Lower leg skin (tissue), 4 donors: Measurements from ENCODE around the gene CCL22. TPM values are rescaled to one million over a fixed set of nuclear protein-coding genes. Genes with fewer than 3 reads are reported as not detected.
"Not testable (repeated sequence)": the region's sequence is repeated elsewhere in the genome, so short reads cannot be mapped to it uniquely, and the experiment has no call there.

Source experiments
- DNase-seq, 2 donors: peaks; one replicate each; pipeline ENCODE4 v3.0.0-alpha.2; 2019; ENCODE audit warnings: low spot score in 2 of 2
- H3K4me3 ChIP-seq: fragments of 200-600 bp; sonication (generic); 2 replicates; pipeline ENCODE4 v1.5.1; 2017; ENCODE audit warnings: mild to moderate bottlenecking, low read depth; ENCODE audit not compliant: poor library complexity, severe bottlenecking
- CTCF ChIP-seq, 3 donors: fragments of 450-650 bp; IDR thresholded peaks; one replicate each; pipeline ENCODE4 v1.5.1; 2016; ENCODE audit warnings: antibody characterized with exemption in 3 of 3, mild to moderate bottlenecking in 3 of 3, moderate library complexity in 2 of 3
- POLR2A ChIP-seq, 2 donors: fragments of 450-650 bp; IDR thresholded peaks; one replicate each; pipeline ENCODE4 v1.6.1; 2016 to 2017; ENCODE audit warnings: antibody characterized with exemption in 2 of 2, mild to moderate bottlenecking in 1 of 2, moderate library complexity in 1 of 2
- WGBS, 2 donors: methylation state at CpG; one replicate each; pipeline ENCODE4 v1.1.5; 2018; 5-methylcytosine and 5-hydroxymethylcytosine counted together
- intact Hi-C: fragments of 100-400 bp; cut with DNase I; formaldehyde crosslinking; loops from one replicate; pipeline ENCODE4 v1.15.0; 2023; ENCODE audit warnings: low total_unique reads
- total RNA-seq, 4 donors: library from RNA; depleted of rRNA; stranded (reverse); fragments of >200 nt; gene quantifications; one replicate each; pipeline ENCODE4 v1.1.0, GENCODE V29; 2016

Gene CCL22
- total RNA-seq, 4 donors from 2014 or later = 0.99 to 10.1 (median 2.0) TPM

GRCh38 chr16:57343221-57343620 lies 15.4 kb upstream of the CCL22 start:
- H3K4me3 ChIP-seq = no peak overlapping the region
- intact Hi-C loops = no loop called here
- DNase-seq = peak in 1 of 2 donors; percentile 24
- 84 to 93% methylated on average over 7 of the region's 7 CpGs for WGBS, 2 donors
- TF ChIP-seq POLR2A (IDR thresholded peaks at IDR 0.05) = no peak

- intact Hi-C loops, DNase-seq, H3K4me3 ChIP-seq: not testable (repeated sequence)
- 90 to 94% methylated on average over 5 of the region's 5 CpGs for WGBS, 2 donors
Measured at GRCh38 chr16:57344094-57344493, 14.5 kb upstream of the CCL22 start.

GRCh38 chr16:57345021-57345420 lies 13.6 kb upstream of the CCL22 start:
- TF ChIP-seq CTCF (IDR thresholded peaks at IDR 0.05) (no peak), POLR2A (IDR thresholded peaks at IDR 0.05) (no peak)
- H3K4me3 ChIP-seq = no peak overlapping the region
- 58 to 64% methylated on average over 2 of the region's 2 CpGs for WGBS, 2 donors

GRCh38 chr16:57345666-57346204 lies 12.8 kb upstream of the CCL22 start:
- TF ChIP-seq POLR2A (IDR thresholded peaks at IDR 0.05) (no peak), CTCF (IDR thresholded peaks at IDR 0.05) (no peak)
- intact Hi-C loops = no loop called here
- no peak for DNase-seq
- H3K4me3 ChIP-seq = no peak overlapping the region
- WGBS, 2 donors = 62 to 68% methylated on average over 3 of the region's 3 CpGs

More at GRCh38 chr16:57345021-57345420, 13.6 kb upstream of the CCL22 start:
- no peak for DNase-seq
- intact Hi-C loops = no loop called here

GRCh38 chr16:57347858-57348257 lies 10.7 kb upstream of the CCL22 start:
- intact Hi-C loops = no loop called here
- no peak overlapping the region for H3K4me3 ChIP-seq
- TF ChIP-seq CTCF (IDR thresholded peaks at IDR 0.05) (no peak), POLR2A (IDR thresholded peaks at IDR 0.05) (no peak)
- WGBS, 2 donors = 80 to 92% methylated on average over 6 of the region's 6 CpGs
- DNase-seq = no peak

- H3K4me3 ChIP-seq = no peak overlapping the region
- no peak for DNase-seq
- TF ChIP-seq CTCF (IDR thresholded peaks at IDR 0.05) = no peak
- no peak for TF ChIP-seq POLR2A (IDR thresholded peaks at IDR 0.05)
- WGBS, 2 donors = 88 to 93% methylated on average over 2 of the region's 2 CpGs
- intact Hi-C loops = no loop called here
Measured at GRCh38 chr16:57348327-57348726, 10.3 kb upstream of the CCL22 start.
